Retinal pigment epithelial cell (primary cell): Measurements from ENCODE around the gene ZNF550.

Source experiments
- DNase-seq: peaks from one replicate; pipeline ENCODE4 v3.0.0-alpha.2; 2010; ENCODE audit warnings: low read depth
- H3K4me3 ChIP-seq: 2 replicates; pipeline ENCODE4 v1.5.1; 2011; ENCODE audit warnings: mild to moderate bottlenecking, low read length, control low read depth, moderate library complexity
- CTCF ChIP-seq: conservative IDR thresholded peaks from 2 replicates; pipeline ENCODE4 v1.5.1; 2011; ENCODE audit warnings: low read depth, low read length, control low read depth, inconsistent platforms

Gene ZNF550

GRCh38 chr19:57583104-57583520 is 23.4 kb upstream of the ZNF550 start:
- H3K4me3 ChIP-seq = no peak overlapping the region
- no peak for DNase-seq
- TF ChIP-seq CTCF = no peak

- peak; percentile 22 for TF ChIP-seq CTCF
- peak within 1 kb of the TSS; percentile 75 for H3K4me3 ChIP-seq
Measured at GRCh38 chr19:57578487-57579205, 19.0 kb upstream of the ZNF550 start, which contains the start of gene ZNF416. TSS of gene ZNF416 (minus strand) at chr19:57578911. CDS start at chr19:57578704, 207 bp downstream.

GRCh38 chr19:57576661-57577060 is 17.0 kb upstream of the ZNF550 start:
- H3K4me3 ChIP-seq = no peak overlapping the region
- no peak for TF ChIP-seq CTCF
- DNase-seq = no peak

More at GRCh38 chr19:57578487-57579205, 19.0 kb upstream of the ZNF550 start, which contains the start of gene ZNF416:
- peak; percentile 92 for DNase-seq

GRCh38 chr19:57572415-57572947 is 12.8 kb upstream of the ZNF550 start:
- no peak overlapping the region for H3K4me3 ChIP-seq
- no peak for DNase-seq
- no peak for TF ChIP-seq CTCF

GRCh38 chr19:57570707-57571106 is 11.0 kb upstream of the ZNF550 start:
- TF ChIP-seq CTCF = no peak
- DNase-seq = no peak
- no peak overlapping the region for H3K4me3 ChIP-seq

GRCh38 chr19:57566396-57567265 is 7.0 kb upstream of the ZNF550 start:
- no peak for DNase-seq
- TF ChIP-seq CTCF = no peak
- H3K4me3 ChIP-seq = no peak overlapping the region
